NB4 (cell line): Measurements from ENCODE around the gene ALKBH8.

Experiments used
- DNase-seq: peaks from one replicate; pipeline ENCODE4 v3.0.0; 2010; ENCODE audit warnings: low read depth
- H3K4me3 ChIP-seq: one replicate; pipeline ENCODE4 v1.5.1; 2011; ENCODE audit warnings: mild to moderate bottlenecking, low read depth, low read length, moderate library complexity
- CTCF ChIP-seq: IDR thresholded peaks from one replicate; pipeline ENCODE4 v1.5.1; 2012; ENCODE audit warnings: low read depth, low read length
- MAX ChIP-seq: IDR thresholded peaks from 2 replicates; pipeline ENCODE4 v1.6.1; 2011; ENCODE audit warnings: low read depth, low read length
- MYC ChIP-seq: IDR thresholded peaks from 2 replicates; pipeline ENCODE4 v1.6.1; 2011; ENCODE audit warnings: low read depth, low read length
- POLR2A ChIP-seq: IDR thresholded peaks from 2 replicates; pipeline ENCODE4 v1.6.1; 2011; ENCODE audit warnings: mild to moderate bottlenecking; ENCODE audit not compliant: insufficient read length; ENCODE audit errors: extremely low read depth

Gene ALKBH8

GRCh38 chr11:107565219-107565937 lies at the start of gene ALKBH8:
ALKBH8 (minus strand) TSS chr11:107565735; CDS start chr11:107560893, 4,842 bp downstream.
- DNase-seq, result peak; percentile 86
- peak; percentile 80 for TF ChIP-seq MYC
- no peak for TF ChIP-seq CTCF
- TF ChIP-seq POLR2A, result no peak
- TF ChIP-seq MAX, result peak; percentile 91
- H3K4me3 ChIP-seq, result peak within 1 kb of the TSS; percentile 91

GRCh38 chr11:107612445-107612844 lies 46.9 kb upstream of the ALKBH8 start:
- TF ChIP-seq MAX (no peak), CTCF (no peak), MYC (no peak), POLR2A (no peak)
- no peak for DNase-seq
- H3K4me3 ChIP-seq, result no peak overlapping the region

- TF ChIP-seq MAX (no peak), POLR2A (no peak), MYC (no peak), CTCF (no peak)
- no peak overlapping the region for H3K4me3 ChIP-seq
- DNase-seq, result no peak
Observed at GRCh38 chr11:107609400-107610218, 44.1 kb upstream of the ALKBH8 start.

GRCh38 chr11:107608809-107609208 lies 43.3 kb upstream of the ALKBH8 start:
- no peak for DNase-seq
- TF ChIP-seq MYC, result no peak
- no peak for TF ChIP-seq POLR2A
- TF ChIP-seq MAX, result no peak
- no peak for TF ChIP-seq CTCF
- no peak overlapping the region for H3K4me3 ChIP-seq

GRCh38 chr11:107606141-107606540 lies 40.6 kb upstream of the ALKBH8 start:
- no peak overlapping the region for H3K4me3 ChIP-seq
- peak; percentile 16 for DNase-seq
- TF ChIP-seq MAX, result no peak
- TF ChIP-seq CTCF, result peak; percentile 22
